PC-9 (cell line): ENCODE results near the gene SYNE1. TPM values are rescaled to one million over a fixed set of nuclear protein-coding genes. Genes with fewer than 3 reads are reported as not detected.

Experiments
- BruUV-seq: library from RNA; stranded (reverse); fragments of 400-500 nt; replicated peaks from 2 replicates; lab custom pipeline; 2021; lab: Mats Ljungman, UMichigan
- CTCF ChIA-PET: fragments of 300-600 bp; sonication (Branson Sonifier 250); formaldehyde crosslinking; loops from one replicate; lab custom pipeline; 2022; ENCODE audit warnings: antibody characterized with exemption; lab: Charles Lee
- POLR2A ChIA-PET: fragments of 300-600 bp; sonication (Branson Sonifier 250); formaldehyde crosslinking; loops from one replicate; lab custom pipeline; 2022; ENCODE audit warnings: antibody characterized with exemption; ENCODE audit not compliant: unreplicated experiment; lab: Charles Lee
- DNase-seq, 2 experiments: peaks; one replicate each; pipeline versions ENCODE4 v3.0.0 to v3.0.0-alpha.2; 2015 to 2022; ENCODE audit warnings: mixed read lengths in 1 of 2
- H2AFZ ChIP-seq: fragments of 200-600 bp; sonication (generic); 2 replicates; pipeline ENCODE4 v1.8.1; 2017; ENCODE audit warnings: antibody characterized with exemption
- H3F3A ChIP-seq: fragments of 200-600 bp; sonication (generic); 2 replicates; pipeline ENCODE4 v1.8.1; 2017; ENCODE audit warnings: antibody characterized with exemption, mild to moderate bottlenecking, low read depth; ENCODE audit not compliant: insufficient read depth
- H3K27ac ChIP-seq: fragments of 200-600 bp; sonication (generic); 2 replicates; pipeline ENCODE4 v1.6.1; 2016; ENCODE audit warnings: mixed run types
- H3K27me3 ChIP-seq: fragments of 200-600 bp; sonication (generic); 2 replicates; pipeline ENCODE4 v1.6.1; 2016; ENCODE audit warnings: low read depth, mixed run types; ENCODE audit not compliant: insufficient read depth
- H3K36me3 ChIP-seq: fragments of 200-600 bp; sonication (generic); 2 replicates; pipeline ENCODE4 v1.6.1; 2016; ENCODE audit warnings: low read depth, mixed run types
- H3K4me1 ChIP-seq: fragments of 200-600 bp; sonication (generic); replicated peaks from 2 replicates; pipeline ENCODE4 v1.6.1; 2016; ENCODE audit warnings: mixed run types; ENCODE audit not compliant: insufficient read depth
- H3K4me2 ChIP-seq: fragments of 200-600 bp; sonication (generic); 2 replicates; pipeline ENCODE4 v1.6.1; 2017; ENCODE audit warnings: mixed run types
- H3K4me3 ChIP-seq: fragments of 200-600 bp; sonication (generic); 2 replicates; pipeline ENCODE4 v1.6.1; 2016; ENCODE audit warnings: mixed run types
- H3K79me2 ChIP-seq: fragments of 200-600 bp; sonication (generic); 2 replicates; pipeline ENCODE4 v1.6.1; 2017; ENCODE audit warnings: low read depth, mixed run types
- H3K9me2 ChIP-seq: fragments of 200-600 bp; sonication (generic); 2 replicates; pipeline ENCODE4 v1.8.1; 2017; ENCODE audit warnings: mild to moderate bottlenecking; ENCODE audit not compliant: insufficient read depth
- H3K9me3 ChIP-seq: fragments of 200-600 bp; sonication (generic); 2 replicates; pipeline ENCODE4 v1.8.1; 2016; ENCODE audit warnings: low read depth; ENCODE audit not compliant: insufficient read depth
- H4K20me1 ChIP-seq: fragments of 200-600 bp; sonication (generic); 2 replicates; pipeline ENCODE4 v1.8.1; 2017; ENCODE audit not compliant: insufficient read depth
- CTCF ChIP-seq: fragments of 200-600 bp; sonication (generic); conservative IDR thresholded peaks from 2 replicates; pipeline ENCODE4 v1.6.1; 2017; ENCODE audit warnings: mixed run types, antibody characterized with exemption, mild to moderate bottlenecking, moderate library complexity
- EZH2 ChIP-seq: fragments of 200-600 bp; sonication (generic); IDR thresholded peaks from 2 replicates; pipeline ENCODE4 v1.8.0; 2017; ENCODE audit warnings: antibody characterized with exemption, low read depth
- intact Hi-C: fragments of 100-400 bp; cut with micrococcal nuclease; formaldehyde crosslinking; loops from one replicate; pipeline ENCODE4 v1.10.0; 2022; ENCODE audit not compliant: unreplicated experiment
- total RNA-seq: library from RNA; stranded (reverse); gene quantifications from 2 replicates; pipeline ENCODE4 v1.2.3, GENCODE V29; 2021

SYNE1 gene
- total RNA-seq, 1 experiment from 2014 or later = 13.4 TPM

GRCh38 chr6:152404086-152404857, 232.9 kb downstream of the SYNE1 start:
- POLR2A ChIA-PET = no interaction called here
- no peak overlapping the region for H2AFZ ChIP-seq
- H3K4me3 ChIP-seq = no peak overlapping the region

GRCh38 chr6:152402791-152403190, 234.4 kb downstream of the SYNE1 start:
- Histone ChIP-seq H3K4me1 (peaks cover 18% of the 10 kb centered on the region), H4K20me1 (no peaks in the 10 kb centered on the region), H3F3A (no peaks in the 10 kb centered on the region), H3K79me2 (no peaks in the 10 kb centered on the region), H3K27me3 (no peaks in the 10 kb centered on the region), H3K9me2 (no peaks in the 10 kb centered on the region), H3K4me2 (no peak overlapping the region), H2AFZ (no peak overlapping the region), H3K4me3 (no peak overlapping the region), H3K36me3 (no peaks in the 10 kb centered on the region), H3K9me3 (no peaks in the 10 kb centered on the region), H3K27ac (no peak overlapping the region)
- DNase-seq = no peak
- TF ChIP-seq CTCF (no peak), EZH2 (no peak)
- ChIA-PET CTCF (no interaction called here), POLR2A (no interaction called here)
- intact Hi-C loops = no loop called here
- BruUV-seq = no TSS peak

More at GRCh38 chr6:152404086-152404857, 232.9 kb downstream of the SYNE1 start:
- no peaks in the 10 kb centered on the region for H3K27me3 ChIP-seq
- no peaks in the 10 kb centered on the region for H4K20me1 ChIP-seq
- no peak overlapping the region for H3K27ac ChIP-seq
- TF ChIP-seq CTCF (no peak), EZH2 (no peak)
- H3K79me2 ChIP-seq = no peaks in the 10 kb centered on the region
- intact Hi-C loops = no loop called here
- no peaks in the 10 kb centered on the region for H3K9me3 ChIP-seq
- BruUV-seq = no TSS peak
- peaks cover 18% of the 10 kb centered on the region for H3K4me1 ChIP-seq
- no peaks in the 10 kb centered on the region for H3K36me3 ChIP-seq
- no peak overlapping the region for H3K4me2 ChIP-seq
- DNase-seq = no peak
- H3K9me2 ChIP-seq = no peaks in the 10 kb centered on the region
- no peaks in the 10 kb centered on the region for H3F3A ChIP-seq
- CTCF ChIA-PET = interaction anchor here (0.6 kb wide), 1 partner anchor 549 kb away, joined by 3 read pairs; no protein-coding TSS in a partner anchor

GRCh38 chr6:152401978-152402377, 235.2 kb downstream of the SYNE1 start:
- peak overlapping the region; percentile 50 for H3K4me2 ChIP-seq
- no peaks in the 10 kb centered on the region for H3K9me3 ChIP-seq
- peak overlapping the region; percentile 46 for H3K27ac ChIP-seq
- peaks cover 18% of the 10 kb centered on the region for H3K4me1 ChIP-seq
- no peaks in the 10 kb centered on the region for H3F3A ChIP-seq
- no peaks in the 10 kb centered on the region for H3K27me3 ChIP-seq
- TF ChIP-seq CTCF (no peak), EZH2 (no peak)
- H4K20me1 ChIP-seq = no peaks in the 10 kb centered on the region
- intact Hi-C loops = no loop called here
- ChIA-PET CTCF (no interaction called here), POLR2A (no interaction called here)
- H3K9me2 ChIP-seq = no peaks in the 10 kb centered on the region
- H3K79me2 ChIP-seq = no peaks in the 10 kb centered on the region
- H2AFZ ChIP-seq = peak overlapping the region; percentile 36; the same call in 1 of the 2 replicates
- BruUV-seq = no TSS peak
- no peaks in the 10 kb centered on the region for H3K36me3 ChIP-seq
- no peak overlapping the region for H3K4me3 ChIP-seq
- DNase-seq = peak; percentile 63 to 67
